ENCODE results near the gene PYY.

- no peak for TF ChIP-seq POLR2A (IDR thresholded peaks at IDR 0.05)
- peak; percentile 62 to 90 (median 88) for TF ChIP-seq CTCF (IDR thresholded peaks at IDR 0.05)
These were observed 40.8 kb upstream of the PYY start for GRCh38 chr17:43994272-43995149.
